A673 (cell line): Measurements from ENCODE around the gene GPI. TPM values are rescaled to one million over a fixed set of nuclear protein-coding genes. Genes with fewer than 3 reads are reported as not detected.

Experiments used
- BruUV-seq: library from RNA; stranded (reverse); fragments of 400-500 nt; replicated peaks from 2 replicates; lab custom pipeline; 2021; lab: Mats Ljungman, UMichigan
- CTCF ChIA-PET: fragments of 300-600 bp; sonication (Branson Sonifier 250); formaldehyde crosslinking; loops from one replicate; lab custom pipeline; 2022; ENCODE audit warnings: antibody characterized with exemption; lab: Charles Lee
- POLR2A ChIA-PET: fragments of 300-600 bp; sonication (Branson Sonifier 250); formaldehyde crosslinking; loops from one replicate; lab custom pipeline; 2022; ENCODE audit warnings: antibody characterized with exemption; ENCODE audit not compliant: low non-redundant PET; lab: Charles Lee
- DNase-seq: peaks from one replicate; pipeline ENCODE4 v3.0.0-alpha.2; 2015; ENCODE audit warnings: low spot score
- H3K27ac ChIP-seq: fragments of 200-600 bp; sonication (generic); 2 replicates; pipeline ENCODE4 v1.5.1; 2016; ENCODE audit warnings: mixed run types, low read depth, mild to moderate bottlenecking, mixed read lengths, antibody characterized with exemption, low read length; ENCODE audit not compliant: poor library complexity, severe bottlenecking
- H3K27me3 ChIP-seq: fragments of 200-600 bp; sonication (generic); replicated peaks from 2 replicates; pipeline ENCODE4 v1.6.1; 2017; ENCODE audit warnings: mixed run types, low read depth, mild to moderate bottlenecking, mixed read lengths, antibody characterized with exemption, low read length; ENCODE audit not compliant: insufficient read depth, poor library complexity
- H3K36me3 ChIP-seq: fragments of 200-600 bp; sonication (generic); 2 replicates; pipeline ENCODE4 v1.6.1; 2016; ENCODE audit warnings: mixed run types, mild to moderate bottlenecking, mixed read lengths, antibody characterized with exemption, low read length; ENCODE audit not compliant: insufficient read depth, poor library complexity, severe bottlenecking
- H3K4me1 ChIP-seq: fragments of 200-600 bp; sonication (generic); 2 replicates; pipeline ENCODE4 v1.6.1; 2017; ENCODE audit warnings: mixed run types, mild to moderate bottlenecking, mixed read lengths, antibody characterized with exemption, low read length; ENCODE audit not compliant: insufficient read depth, poor library complexity, severe bottlenecking
- H3K4me3 ChIP-seq: fragments of 200-600 bp; sonication (generic); 2 replicates; pipeline ENCODE4 v1.5.1; 2016; ENCODE audit warnings: low read depth, mixed run types, mild to moderate bottlenecking, mixed read lengths, low read length; ENCODE audit not compliant: poor library complexity, severe bottlenecking
- H3K9me3 ChIP-seq: fragments of 200-600 bp; sonication (generic); 2 replicates; pipeline ENCODE4 v1.6.1; 2016; ENCODE audit warnings: mixed run types, low read depth, mild to moderate bottlenecking, mixed read lengths, antibody characterized with exemption, low read length; ENCODE audit not compliant: poor library complexity, severe bottlenecking
- EZH2 ChIP-seq: fragments of 200-600 bp; sonication (generic); IDR thresholded peaks from 2 replicates; pipeline ENCODE4 v1.6.1; 2017; ENCODE audit warnings: borderline replicate concordance, low read depth, mild to moderate bottlenecking, mixed read lengths, antibody characterized with exemption, low read length; ENCODE audit not compliant: poor library complexity, severe bottlenecking
- intact Hi-C: fragments of 100-400 bp; cut with micrococcal nuclease; formaldehyde crosslinking; loops from one replicate; pipeline ENCODE4 v1.10.0; 2022; ENCODE audit not compliant: unreplicated experiment
- total RNA-seq: library from RNA; stranded (reverse); gene quantifications from 2 replicates; pipeline ENCODE4 v1.2.3, GENCODE V29; 2021
- TF ChIP-seq, protein P1 (sequence below): fragments of 300-800, 200-600 bp; sonication (generic); conservative IDR thresholded peaks from 2 replicates; pipeline ENCODE4 v1.5.1; 2017; ENCODE audit warnings: low read depth, mild to moderate bottlenecking, antibody characterized with exemption, low read length, moderate library complexity, mixed read lengths

GPI gene
- total RNA-seq, 1 experiment from 2014 or later, result 439 TPM

DNA sequence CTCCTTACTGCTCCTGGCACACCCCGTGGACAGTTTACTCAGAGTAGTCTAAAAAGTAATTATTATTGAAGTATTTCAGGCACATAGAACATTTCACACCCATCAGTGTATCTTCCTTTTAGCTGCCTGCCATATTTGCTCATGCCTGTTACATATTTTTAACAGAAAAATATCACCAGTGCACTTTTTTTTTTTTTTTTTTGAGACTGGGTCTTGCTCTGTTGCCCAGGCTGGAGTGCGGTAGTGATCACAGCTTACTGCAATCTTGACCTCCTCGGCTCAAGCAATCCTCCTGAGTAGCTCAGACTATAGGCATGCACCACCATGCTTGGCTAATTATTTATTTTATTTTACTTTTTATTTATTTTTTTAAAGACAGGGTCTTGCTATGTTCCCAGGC is 40.7 kb upstream of the GPI start:
- TF ChIP-seq, protein P1, sequence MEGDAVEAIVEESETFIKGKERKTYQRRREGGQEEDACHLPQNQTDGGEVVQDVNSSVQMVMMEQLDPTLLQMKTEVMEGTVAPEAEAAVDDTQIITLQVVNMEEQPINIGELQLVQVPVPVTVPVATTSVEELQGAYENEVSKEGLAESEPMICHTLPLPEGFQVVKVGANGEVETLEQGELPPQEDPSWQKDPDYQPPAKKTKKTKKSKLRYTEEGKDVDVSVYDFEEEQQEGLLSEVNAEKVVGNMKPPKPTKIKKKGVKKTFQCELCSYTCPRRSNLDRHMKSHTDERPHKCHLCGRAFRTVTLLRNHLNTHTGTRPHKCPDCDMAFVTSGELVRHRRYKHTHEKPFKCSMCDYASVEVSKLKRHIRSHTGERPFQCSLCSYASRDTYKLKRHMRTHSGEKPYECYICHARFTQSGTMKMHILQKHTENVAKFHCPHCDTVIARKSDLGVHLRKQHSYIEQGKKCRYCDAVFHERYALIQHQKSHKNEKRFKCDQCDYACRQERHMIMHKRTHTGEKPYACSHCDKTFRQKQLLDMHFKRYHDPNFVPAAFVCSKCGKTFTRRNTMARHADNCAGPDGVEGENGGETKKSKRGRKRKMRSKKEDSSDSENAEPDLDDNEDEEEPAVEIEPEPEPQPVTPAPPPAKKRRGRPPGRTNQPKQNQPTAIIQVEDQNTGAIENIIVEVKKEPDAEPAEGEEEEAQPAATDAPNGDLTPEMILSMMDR, result no peak
- TF ChIP-seq EZH2, result no peak
- ChIA-PET CTCF (no interaction called here), POLR2A (no interaction called here)
- no peak for DNase-seq
- Histone ChIP-seq H3K4me3 (no peak overlapping the region), H3K27me3 (no peaks in the 10 kb centered on the region), H3K27ac (no peak overlapping the region), H3K9me3 (no peaks in the 10 kb centered on the region), H3K36me3 (peaks cover 11% of the 10 kb centered on the region), H3K4me1 (peaks cover 9% of the 10 kb centered on the region)
- no TSS peak for BruUV-seq
- intact Hi-C loops, result no loop called here

DNA sequence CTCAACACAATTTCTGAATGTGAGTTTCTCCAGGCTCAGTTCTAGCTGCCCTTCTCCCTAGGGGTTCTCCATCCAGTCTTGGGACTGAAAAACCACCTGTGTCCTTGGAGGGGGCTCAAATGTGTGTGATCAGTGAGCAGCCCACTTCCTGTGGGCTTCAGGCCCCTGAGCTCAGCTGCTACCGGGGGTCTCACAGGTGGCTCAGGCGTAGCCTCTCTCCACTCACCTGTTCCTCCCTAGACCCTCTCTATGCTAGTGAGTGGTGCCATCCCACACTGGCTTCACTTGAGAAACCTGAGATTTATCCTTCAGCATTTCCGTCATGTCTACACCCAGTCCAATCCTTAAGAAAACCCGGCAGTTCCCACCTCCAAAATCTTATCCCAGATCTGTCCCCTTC is 39.8 kb upstream of the GPI start:
- no peak for TF ChIP-seq EZH2
- TF ChIP-seq, protein P1, result no peak
- Histone ChIP-seq H3K27ac (no peak overlapping the region), H3K4me1 (peaks cover 9% of the 10 kb centered on the region), H3K4me3 (no peak overlapping the region), H3K9me3 (no peaks in the 10 kb centered on the region), H3K27me3 (no peaks in the 10 kb centered on the region), H3K36me3 (peaks cover 11% of the 10 kb centered on the region)
- DNase-seq, result no peak
- intact Hi-C loops, result no loop called here
- CTCF ChIA-PET, result no interaction called here
- BruUV-seq, result no TSS peak
- POLR2A ChIA-PET, result no interaction called here

DNA sequence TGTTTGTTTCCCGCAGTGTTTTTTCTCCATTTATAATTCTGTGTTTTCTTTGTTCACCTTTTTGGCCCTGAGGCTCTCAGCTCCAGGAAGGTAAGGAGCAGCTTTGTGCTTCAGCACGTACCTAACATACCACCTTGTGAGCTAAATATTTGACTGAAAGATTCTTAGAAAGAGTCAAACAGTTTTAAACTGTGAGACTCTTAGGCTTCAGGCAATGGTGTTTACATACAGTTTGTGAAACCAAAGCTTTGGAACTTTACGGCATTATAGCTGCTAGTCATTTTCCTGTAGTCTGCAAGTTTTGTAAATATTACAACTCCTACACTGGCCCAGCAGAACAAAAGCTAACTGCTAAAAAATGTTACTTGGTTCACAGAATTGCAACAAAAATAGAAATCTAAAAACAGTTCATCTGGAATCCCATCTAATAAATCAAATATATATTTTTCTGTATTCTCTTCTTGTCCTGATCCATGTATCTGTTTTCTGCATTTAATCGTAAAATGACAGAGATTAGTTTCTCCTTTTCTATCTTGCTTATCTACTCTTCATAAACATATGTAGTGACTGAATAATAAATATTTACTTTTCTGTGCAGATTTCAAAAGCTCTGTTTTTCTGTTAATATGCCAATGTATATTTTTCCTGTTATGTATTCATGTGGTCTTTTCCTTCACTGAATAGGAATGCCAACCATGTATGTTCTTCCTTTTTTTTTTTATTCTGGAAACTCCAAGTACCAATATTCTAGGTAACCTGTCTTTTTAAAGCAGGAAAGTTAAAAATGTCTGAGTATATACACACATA is 38.8 kb upstream of the GPI start:
- TF ChIP-seq, protein P1, result no peak
- TF ChIP-seq EZH2, result no peak
- H3K27ac ChIP-seq, result no peak overlapping the region
- H3K36me3 ChIP-seq, result peaks cover 11% of the 10 kb centered on the region
- CTCF ChIA-PET, result interaction anchor here (0.9 kb wide), 1 partner anchor 11 kb away, joined by 10 read pairs; no protein-coding TSS in a partner anchor
- POLR2A ChIA-PET, result no interaction called here
- H3K9me3 ChIP-seq, result no peaks in the 10 kb centered on the region
- DNase-seq, result no peak
- intact Hi-C loops, result no loop called here
- no peaks in the 10 kb centered on the region for H3K27me3 ChIP-seq
- H3K4me3 ChIP-seq, result no peak overlapping the region
- no TSS peak for BruUV-seq
- peaks cover 9% of the 10 kb centered on the region for H3K4me1 ChIP-seq
